AG09319 (cell line): Measurements from ENCODE around the gene UPF3A.
"Not testable (repeated sequence)": the region's sequence is repeated elsewhere in the genome, so short reads cannot be mapped to it uniquely, and the experiment has no call there.

Experiments
- DNase-seq: peaks from one replicate; pipeline ENCODE4 v3.0.0-alpha.2; 2010; ENCODE audit warnings: low read depth; ENCODE audit errors: extremely low read depth
- TF ChIP-seq, protein P1 (sequence below): IDR thresholded peaks from 2 replicates; pipeline ENCODE4 v1.5.1; 2011; ENCODE audit warnings: low read depth, mild to moderate bottlenecking, inconsistent platforms, low read length, moderate library complexity

Gene UPF3A

GRCh38 chr13:114324334-114324733 is 42.9 kb downstream of the UPF3A start:
- DNase-seq = no peak
- TF ChIP-seq, protein P1, sequence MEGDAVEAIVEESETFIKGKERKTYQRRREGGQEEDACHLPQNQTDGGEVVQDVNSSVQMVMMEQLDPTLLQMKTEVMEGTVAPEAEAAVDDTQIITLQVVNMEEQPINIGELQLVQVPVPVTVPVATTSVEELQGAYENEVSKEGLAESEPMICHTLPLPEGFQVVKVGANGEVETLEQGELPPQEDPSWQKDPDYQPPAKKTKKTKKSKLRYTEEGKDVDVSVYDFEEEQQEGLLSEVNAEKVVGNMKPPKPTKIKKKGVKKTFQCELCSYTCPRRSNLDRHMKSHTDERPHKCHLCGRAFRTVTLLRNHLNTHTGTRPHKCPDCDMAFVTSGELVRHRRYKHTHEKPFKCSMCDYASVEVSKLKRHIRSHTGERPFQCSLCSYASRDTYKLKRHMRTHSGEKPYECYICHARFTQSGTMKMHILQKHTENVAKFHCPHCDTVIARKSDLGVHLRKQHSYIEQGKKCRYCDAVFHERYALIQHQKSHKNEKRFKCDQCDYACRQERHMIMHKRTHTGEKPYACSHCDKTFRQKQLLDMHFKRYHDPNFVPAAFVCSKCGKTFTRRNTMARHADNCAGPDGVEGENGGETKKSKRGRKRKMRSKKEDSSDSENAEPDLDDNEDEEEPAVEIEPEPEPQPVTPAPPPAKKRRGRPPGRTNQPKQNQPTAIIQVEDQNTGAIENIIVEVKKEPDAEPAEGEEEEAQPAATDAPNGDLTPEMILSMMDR = no peak

DNA sequence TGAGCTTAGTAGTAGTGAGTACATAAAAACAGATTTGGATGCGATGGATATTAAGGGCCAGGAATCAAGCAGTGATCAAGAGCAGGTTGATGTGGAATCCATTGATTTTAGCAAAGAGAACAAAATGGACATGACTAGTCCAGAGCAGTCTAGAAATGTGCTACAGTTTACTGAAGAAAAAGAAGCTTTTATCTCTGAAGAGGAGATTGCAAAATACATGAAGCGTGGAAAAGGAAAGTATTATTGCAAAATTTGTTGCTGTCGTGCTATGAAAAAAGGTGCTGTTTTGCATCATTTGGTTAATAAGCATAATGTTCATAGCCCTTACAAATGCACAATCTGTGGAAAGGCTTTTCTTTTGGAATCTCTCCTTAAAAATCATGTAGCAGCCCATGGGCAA is 44.3 kb downstream of the UPF3A start:
- DNase-seq = no peak
- TF ChIP-seq, protein P1 = no peak

DNA sequence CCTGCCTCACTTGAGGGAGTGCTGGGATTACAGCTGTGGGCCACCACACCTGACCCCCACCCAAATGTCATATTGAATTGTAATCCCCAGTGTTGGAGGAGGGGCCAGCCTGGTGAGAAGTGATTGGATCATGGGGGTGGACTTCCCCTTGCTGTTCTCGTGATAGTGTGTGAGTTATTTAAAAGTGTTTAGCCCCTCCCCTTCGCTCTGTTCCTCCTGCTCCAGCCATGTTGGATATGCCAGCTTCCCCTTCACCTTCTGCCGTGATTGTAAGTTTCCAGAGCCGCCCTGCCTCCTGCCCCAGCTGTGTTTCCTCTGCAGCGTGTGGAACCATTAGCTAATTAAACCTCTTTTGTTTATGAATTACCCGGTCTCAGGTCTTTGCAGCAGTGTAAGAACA is 46.6 kb downstream of the UPF3A start:
- TF ChIP-seq, protein P1 = no peak
- no peak for DNase-seq

DNA sequence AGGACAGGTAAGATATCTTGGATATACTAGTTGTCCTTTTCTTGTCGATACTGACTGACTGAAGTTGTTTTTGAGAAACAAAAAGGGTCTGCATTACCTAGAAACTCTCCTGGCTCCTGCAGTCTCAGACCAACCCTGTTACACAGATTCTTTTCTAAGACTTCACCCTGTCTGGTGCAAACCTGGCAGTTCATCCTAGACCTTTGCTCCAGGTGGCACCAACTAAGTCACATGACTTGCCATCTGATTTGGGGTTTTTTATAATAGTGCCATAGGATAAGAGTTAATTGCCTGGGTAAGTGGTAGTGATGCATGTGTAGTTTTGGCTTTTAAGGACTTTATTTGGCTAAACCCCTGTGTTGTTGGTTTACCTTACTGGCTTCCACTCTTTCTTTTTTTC is 47.2 kb downstream of the UPF3A start:
- TF ChIP-seq, protein P1 = no peak
- DNase-seq = no peak

- no peak for DNase-seq
- TF ChIP-seq, protein P1 = no peak
Observed at GRCh38 chr13:114330086-114330485, 48.7 kb downstream of the UPF3A start.

GRCh38 chr13:114333881-114334280 is 52.5 kb downstream of the UPF3A start:
- DNase-seq = not testable (repeated sequence)

DNA sequence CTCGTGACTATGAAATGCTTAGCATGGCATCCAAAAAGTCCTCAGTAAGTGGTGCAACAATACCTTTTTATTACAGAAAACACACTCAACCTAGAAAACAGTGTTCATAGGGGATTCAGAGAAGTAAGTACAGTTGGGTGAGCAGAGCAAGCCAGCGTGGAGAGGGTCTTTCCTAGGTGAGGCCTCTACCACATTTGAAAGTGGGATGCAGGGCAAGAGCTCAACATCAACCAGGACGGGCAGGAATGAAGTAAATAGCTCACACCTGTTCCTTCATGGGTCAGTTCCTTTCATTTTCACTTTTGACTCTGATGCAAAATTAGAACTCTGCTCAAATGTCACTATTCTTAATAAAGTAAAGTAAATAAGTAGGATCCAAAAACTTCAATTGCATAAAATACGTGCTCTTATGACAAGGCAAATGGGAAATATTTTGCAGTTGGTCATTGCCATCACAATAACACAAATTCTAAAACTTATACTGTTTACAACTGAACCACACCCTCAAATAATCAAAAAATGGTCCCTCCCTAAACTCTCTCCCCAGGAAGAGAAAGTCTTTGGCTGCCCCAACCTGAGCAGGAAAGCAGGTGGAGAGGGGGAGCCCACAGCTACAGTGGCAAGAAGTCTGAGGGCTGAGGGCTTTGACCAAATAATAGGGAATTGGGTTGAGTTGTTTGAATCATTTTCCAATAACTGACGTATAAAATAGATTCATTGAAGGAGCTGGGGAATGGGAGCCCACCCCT is 53.1 kb downstream of the UPF3A start:
- no peak for DNase-seq
- TF ChIP-seq, protein P1 = no peak

DNA sequence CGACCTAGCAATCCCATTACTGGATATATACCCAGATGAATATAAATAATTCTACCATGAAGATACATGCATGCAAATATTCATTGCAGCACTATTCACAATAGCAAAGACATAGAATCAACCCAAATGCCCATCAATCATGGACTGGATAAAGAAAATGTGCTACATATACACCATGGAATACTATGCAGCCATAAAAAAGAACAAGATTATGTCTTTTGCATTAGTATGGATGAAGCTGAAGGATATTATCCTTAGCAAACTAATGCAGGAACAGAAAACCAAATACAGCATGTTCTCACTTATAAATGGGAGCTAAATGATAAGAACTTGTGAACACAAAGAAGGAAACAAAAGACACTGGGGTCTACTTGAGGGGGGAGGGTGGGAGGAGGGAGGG is 55.1 kb downstream of the UPF3A start:
- DNase-seq = not testable (repeated sequence)
